NCI-H524 (cell line): ENCODE results near the gene PIMREG.
A peak's percentile ranks its signal among the peaks of the same experiment; 100 is the strongest.

Source experiments
- DNase-seq, 2 experiments: peaks; one replicate each; lab custom pipeline; 2025; lab: John Stamatoyannopoulos, UW

Gene PIMREG

DNA sequence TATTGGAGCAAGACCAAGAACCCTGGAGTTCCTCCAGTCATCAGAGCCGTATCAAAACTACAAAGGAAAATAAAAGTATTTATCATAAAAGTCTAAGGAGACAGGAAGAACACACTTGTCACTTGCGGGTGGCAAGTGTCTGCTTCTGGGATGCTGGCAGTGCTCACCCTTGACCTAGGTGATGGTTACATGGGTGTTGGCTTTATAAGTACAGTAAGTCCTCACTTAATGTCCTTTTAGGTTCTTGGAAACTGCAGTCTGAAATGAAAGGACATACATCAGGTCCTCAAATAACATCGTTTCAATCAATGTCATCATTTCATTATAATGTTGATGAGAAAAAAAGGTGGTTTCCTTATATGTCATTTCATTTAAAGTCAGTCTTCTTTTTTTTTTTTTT lies 6.3 kb upstream of the PIMREG start:
- no peak for DNase-seq

DNA sequence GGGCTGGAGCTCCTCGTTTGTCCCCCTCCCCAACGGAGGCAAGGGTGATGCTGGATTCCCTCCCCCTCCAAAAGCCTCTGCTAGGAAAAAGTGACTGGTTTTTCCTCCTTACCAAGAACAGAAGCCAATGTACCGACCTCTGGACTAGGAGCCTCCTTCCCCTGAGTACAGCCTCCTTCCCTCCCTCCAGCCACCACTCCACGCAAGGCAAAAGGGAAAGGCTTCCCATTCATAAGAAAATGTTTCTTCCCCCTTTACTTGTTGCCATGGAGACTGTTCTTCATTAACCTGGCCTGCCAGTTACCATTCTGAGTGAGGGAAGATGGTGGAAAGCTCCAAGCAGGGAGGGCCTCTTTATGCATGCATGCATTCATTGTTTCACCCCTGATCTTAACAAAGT lies 4.3 kb upstream of the PIMREG start:
- DNase-seq: no peak

DNA sequence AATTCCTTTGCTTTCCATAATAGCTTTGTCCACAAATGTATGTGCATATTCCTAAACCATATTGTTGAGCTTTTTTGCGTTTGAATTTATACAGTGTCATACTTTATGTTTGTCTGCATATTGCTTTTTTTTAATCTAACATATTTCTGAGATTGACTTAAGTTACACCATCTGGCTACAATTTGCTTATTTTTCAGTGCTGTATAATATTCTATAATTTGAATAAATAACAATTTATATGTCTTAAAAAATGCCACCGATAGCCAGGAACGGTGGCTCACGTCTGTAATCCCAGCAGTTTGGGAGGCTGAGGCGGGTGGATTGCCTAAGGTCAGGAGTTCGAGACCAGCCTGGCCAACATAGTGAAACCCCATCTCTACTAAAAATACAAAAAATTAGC lies 1.5 kb upstream of the PIMREG start:
- DNase-seq: no peak

DNA sequence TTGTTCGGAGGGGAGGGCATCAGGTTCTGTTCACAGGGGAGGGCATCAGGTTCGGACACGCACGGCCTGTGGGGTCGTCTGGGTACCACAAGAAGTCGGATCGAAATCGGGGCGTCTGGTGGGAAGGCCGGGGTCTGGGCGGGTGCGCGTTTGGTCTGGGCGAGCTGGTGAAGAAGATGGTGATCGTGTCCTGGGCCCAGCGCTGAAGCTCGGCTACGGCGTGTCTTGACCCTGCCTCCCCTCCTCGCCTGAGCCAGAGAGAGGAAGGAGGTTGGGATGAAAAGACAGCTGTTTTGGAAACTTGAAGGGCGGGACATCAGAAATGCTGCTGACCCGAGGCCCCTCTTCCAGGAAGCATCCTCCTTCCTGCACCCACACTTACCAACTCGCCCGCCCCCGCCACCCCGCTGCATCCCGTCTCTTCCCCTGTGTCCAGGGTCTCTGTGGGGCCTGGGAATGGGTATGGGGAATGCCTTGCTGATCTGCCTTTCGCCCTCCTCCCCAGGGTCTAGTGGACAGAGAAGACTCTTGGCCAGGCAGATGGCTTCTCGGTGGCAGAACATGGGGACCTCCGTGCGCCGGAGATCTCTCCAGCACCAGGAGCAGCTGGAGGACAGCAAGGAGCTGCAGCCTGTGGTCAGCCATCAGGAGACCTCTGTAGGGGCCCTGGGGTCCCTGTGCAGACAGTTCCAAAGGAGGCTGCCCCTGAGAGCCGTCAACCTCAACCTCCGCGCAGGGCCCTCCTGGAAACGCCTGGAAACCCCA lies 498 bp downstream of the PIMREG start:
- DNase-seq: no peak

DNA sequence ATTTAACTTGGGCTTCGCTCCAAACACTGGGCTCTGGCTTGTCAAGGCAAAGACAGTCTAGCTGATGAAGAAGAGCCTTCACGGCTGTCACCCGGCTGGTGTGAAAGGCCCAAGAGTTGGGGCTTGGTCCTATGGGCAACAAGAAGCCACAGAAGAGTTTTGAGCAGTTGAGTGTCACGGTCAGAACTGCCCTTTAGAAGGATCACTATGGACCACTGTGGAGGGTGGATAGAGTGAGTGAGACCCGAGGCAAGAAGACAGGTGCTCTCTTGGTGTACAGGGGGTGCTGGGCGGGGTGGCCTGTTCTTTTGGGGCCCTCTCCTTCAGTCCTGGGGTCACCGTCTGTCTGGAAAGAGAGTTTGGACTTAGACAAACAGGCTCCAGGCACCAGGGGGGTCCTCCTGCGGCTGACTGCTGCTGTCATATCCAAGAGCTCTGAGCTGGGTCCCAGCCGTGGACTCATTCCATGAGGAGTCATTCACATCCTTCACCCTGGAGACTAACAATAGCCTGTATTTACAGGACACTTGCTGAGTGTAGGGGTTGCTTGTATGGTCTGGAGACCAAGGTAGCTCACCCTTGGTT lies 2.4 kb downstream of the PIMREG start:
- no peak for DNase-seq

DNA sequence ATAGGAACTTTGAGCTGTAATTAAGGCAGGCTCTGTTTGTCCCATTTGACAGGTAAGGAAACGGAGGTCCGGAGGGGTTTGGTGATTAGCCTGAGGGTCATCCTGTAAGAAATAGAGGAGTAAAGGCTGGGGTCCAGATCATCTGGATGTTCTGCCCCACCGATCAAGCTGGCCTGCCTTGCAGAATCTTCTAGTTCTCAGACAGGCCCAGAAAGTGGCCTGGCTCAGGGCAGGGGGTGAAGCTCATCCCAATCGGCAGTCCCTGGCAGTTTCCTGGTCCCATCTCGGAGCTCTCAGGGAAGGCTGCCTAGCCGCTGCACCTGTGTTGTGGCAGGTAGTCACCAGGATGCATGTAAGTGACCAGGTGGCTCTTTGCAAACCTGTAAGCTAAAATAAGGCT lies 4.2 kb downstream of the PIMREG start:
- DNase-seq: no peak

DNA sequence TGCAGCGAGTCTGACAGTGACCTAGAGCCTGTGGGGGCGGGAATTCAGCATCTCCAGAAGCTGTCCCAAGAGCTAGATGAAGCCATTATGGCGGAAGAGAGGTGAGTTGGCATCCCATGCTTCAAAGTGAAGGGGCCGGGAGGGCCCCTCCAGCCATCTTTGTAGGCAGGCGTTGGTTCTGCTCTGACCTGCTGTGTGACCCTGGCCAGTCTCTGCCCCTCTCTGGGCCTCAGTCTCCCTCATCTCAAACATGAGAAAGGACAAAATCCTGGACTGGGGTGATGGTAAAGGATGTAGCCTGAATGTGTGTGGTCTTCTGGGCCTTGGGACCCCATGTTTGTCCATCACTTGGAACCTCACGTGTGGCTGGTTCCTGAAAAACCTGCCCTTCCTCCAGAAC lies 5.1 kb downstream of the PIMREG start:
- DNase-seq: no peak

DNA sequence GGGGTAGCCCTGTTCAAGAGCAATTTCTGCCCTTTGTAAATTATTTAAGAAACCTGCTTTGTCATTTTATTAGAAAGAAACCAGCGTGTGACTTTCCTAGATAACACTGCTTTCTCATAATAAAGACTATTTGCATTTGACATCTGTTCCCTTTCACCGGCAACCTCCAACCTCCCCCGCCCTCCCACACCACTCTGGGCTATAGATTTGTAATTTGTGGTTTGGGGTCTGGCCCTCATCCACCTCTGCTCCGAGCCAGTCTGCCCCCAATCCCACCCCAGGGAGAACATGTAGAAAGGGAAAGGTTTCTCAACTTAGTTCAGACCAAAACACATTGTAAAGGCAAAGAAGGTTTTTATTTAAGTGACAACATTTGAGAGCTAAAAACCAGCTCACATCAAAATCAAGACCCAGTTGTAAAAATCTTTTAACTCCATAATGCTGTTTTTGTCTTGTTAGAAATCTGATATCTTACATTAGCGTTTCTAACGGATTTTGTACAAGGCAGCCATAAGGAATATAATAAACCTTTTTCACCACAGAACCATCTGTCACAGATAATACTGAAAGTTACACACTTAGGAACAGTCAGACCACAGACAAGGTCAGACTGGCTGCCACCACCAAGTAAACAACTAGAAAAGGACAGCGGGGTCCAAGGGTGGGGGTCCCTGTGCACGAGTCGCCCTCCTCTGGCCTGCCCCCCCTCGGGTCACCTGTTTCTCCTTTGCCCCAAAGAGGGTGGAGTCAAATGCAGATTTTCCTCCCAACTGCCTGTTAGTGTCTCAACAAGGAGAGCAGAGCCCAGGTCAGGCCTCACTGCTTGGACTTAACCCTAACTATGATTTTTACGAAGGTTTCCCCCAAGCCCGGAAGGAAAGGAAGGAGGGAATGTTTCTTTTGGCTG lies 6.9 kb downstream of the PIMREG start:
- peak in 1 of 2 experiments; percentile 77 for DNase-seq

DNA sequence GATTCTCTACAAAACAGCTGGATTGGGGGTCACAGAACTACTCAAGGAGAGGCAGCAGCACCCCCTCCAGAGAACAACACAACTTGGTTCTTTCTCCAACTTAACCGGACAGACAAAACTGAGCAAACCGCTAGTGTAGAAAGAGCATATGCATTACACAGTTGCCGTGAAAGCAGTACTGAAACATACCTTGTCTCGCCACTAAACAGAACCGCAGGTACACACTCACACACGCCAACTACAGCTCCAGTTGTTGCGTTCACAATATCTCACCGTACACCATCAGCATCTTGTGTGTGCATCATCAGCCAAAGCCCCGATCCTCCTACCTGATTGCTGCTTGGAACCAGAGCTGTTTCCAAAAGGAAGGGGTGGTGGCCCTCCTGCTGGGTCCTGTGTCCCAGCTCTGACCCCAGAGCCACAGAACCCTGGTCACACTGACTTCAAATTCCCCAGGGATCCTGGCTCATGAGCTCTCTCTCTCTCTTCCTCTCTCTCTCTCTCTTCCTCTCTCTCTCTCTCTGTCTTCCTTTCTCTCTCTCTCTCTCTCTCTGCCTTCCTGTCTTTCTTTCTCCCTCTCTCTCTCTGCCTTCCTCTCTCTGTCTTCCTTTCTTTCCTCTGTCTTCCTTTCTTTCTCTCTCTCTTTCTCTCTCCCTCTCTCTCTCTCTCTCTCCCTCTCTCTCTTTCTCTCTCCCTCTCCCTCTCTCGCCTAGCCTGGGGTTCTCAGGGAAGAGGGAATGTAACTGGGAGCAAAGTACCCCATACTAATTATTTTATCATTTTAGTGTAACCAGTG lies 8.4 kb downstream of the PIMREG start:
- DNase-seq: no peak

DNA sequence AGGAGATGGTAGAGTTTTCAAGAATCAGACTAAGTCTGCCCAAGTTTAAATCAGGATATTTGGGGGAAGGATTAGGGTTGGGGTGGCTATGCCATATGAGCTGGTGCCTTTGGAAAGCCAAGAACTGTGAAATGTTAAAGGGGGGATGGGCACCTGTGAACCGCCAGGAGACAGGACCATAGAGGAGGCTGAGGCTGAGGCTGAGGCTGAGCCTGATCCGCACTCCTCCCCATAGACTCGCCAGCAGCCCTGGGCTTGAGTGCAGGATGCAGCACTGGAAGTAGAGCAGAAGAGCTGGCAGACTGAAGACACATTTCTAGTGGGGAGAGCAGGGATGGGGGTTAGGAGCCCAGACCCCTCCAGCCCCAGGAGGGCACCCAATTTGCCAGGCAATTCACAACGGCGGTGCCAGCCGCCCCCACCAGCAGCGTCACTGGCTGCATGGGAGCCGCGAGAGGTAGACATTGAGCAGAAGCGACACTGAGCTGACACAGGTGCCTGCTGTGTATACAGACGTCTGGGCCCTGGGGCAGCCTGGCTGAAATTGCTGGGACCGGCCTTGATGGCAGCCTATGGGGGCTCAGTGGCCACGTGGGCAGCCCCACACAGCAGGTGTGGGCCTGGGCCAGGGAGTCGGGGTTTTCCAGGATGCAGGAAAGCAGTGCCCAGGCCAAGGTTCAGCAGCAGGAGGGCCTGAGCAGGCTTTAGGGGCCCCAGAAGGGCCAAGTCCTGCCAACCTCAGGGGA lies 9.2 kb downstream of the PIMREG start:
- DNase-seq: no peak

DNA sequence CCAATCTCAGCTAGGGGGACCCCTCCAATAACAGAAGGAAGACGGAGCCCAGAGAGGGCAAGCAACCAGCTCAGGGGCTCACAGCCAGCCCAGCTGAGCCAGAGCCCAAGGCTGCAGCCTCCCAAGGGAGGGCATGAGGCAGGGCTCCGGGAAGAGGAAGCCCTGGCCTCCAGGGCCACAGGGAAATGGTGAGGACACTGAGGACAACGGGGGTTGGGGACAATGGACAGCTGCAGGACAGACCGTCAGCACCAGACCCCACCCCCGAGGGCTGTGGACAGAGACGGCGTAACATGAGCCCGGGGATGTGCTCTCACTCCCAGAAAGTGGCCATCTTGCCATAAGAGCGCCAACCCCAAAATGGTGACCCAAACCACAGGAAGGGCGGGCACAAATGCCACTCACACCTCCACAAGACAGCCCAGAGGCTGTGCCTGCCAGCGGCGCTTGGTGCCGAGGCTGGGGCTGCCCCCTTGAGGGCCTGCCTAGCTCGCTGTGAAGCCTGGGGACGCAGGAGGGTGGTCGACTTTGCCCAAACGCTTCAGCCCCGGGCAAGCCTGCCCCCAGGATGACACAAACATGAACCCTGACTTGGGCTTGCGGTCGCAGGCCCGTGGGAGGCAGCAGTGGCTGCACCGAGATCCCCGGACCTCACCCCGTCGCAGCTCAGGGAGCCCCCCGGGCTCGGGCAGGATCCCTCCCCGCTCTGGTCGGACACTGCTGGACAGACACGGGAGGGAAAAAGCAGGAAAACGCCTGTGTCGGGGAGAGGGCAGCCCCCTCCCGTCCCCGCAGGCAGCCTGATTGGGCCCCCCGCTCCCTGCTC lies 10.5 kb downstream of the PIMREG start:
- DNase-seq: no peak

DNA sequence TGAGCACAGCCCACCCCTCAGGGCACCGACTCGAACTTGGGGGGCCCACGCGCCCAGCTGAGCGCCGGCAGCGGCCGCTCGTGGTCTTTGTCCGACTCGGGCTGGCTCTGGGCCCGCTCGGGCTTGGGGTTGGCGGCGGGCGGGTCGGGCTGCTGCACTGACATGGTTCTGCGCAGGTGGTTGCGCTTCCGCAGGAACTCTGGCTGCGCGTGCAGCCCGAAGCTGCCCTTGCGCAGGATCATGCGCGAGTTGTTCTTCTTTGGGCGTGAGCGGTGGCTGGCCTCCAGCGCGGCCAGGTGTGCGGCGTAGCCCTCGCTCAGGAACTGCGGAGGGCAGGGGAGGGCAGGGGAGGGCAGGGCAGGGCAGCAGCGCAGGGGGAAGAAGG lies 11.1 kb downstream of the PIMREG start:
- no peak for DNase-seq

DNA sequence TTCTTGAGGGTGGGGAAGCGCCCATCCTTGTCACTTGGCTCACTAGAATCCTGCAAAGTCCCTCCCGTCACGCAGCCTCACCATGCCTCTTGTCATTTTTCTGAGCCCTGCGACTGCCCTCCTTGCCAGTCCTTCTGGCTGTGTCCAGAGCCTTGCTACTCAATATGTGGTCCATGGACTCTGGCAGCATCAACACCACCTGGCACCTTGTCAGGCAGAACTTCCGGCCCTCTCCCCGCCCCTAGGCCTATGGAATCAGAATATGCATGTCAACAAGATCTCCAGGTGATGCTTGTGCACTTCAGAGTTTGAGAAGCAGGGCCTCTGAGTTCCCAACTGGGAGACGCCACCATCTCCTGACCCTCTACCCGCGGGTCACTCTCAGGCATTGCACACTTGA lies 12.1 kb downstream of the PIMREG start:
- no peak for DNase-seq

DNA sequence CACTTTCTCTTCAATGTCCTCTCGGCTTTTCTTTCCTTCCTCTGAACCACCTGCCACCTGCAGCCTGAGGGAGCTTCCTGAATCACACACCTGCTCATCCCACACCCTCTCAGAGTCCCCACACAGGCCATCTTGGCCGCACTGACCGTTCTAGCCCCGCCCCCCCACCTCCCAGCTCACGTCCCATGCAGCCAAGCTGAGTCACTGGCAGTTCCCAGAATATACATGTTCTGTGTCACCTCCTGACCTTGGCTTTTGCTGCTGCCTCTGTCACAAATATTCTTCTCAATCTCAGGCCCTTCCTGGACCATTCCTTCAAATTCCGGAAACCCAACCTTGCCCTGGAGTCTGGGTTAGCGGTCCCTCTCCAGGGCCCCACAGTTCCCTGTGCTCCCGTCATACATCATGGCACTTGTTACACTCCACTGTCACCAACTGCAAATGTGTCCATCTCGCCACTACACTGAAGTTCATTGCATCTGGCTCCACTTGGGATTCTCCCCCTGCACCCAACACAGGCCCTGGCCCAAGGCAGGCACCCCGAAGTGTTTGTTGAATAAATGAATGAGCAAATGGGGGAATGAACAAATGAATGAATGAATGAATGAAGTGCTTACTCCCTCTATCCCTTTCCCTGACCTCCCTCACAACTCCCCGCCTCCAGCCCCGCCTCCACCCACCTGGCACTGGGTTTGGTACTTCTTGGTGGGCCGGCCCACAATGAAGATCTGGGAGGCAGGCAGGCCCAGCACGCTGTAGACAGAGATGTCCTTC lies 12.8 kb downstream of the PIMREG start:
- no peak for DNase-seq

DNA sequence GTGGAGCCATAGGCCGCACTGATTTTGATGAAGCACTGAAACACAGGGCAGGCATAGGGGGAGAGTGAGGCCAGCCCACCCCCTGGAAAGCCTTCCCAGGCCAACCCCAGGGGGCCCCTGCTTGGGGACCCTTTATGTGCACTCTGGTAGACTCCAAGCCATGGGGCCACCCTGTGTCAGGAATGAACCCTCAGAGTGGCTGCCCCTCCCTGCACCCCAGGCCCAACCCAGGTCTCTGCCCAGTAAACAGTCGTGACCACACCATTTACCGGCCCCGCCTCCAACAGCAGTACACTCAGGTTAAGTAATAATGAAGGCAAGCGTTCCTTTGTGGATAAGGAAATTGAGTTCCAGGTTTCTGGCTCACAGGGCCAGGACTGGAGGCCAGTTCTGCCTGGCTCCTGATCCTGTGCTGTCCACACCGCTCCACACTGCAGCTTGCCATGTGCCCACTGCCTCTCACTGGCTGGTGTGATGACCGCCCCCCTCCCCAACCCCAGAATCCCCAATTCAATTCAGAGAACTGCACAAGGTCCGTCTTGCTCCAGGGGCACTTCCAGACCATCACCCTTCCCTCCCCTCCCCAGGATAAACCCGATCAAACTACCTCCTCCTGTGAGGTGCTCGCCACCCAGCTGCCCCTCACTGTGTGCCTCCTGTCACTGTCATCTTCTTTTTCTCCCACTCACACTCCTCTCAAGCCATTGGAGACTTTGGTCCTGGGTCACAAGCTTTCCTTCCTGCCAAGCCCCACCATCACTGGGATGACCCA lies 13.6 kb downstream of the PIMREG start:
- no peak for DNase-seq

DNA sequence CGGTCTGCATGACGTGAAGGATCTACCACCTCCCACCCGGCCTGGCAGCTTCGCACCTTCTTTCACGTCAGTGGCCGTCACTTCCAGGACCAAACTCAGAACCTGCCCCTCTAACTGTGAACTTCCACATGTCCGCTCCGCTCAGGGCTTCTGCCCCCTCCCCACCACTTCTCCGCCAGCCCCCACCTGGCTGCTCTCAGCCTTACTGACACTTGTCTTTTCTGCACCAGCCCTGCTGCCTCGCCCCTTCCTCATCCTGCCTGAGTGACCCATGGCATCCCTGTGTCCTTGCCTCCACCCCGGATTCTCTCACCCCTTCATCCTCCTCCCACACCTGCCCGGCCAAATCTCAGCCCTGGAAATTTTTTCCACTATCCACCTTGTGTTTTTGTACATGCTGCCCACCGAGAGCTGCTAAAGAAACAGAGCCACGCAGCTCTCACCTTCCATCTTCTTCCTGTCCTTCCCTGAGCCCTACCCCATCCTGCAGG lies 14.2 kb downstream of the PIMREG start:
- no peak for DNase-seq

DNA sequence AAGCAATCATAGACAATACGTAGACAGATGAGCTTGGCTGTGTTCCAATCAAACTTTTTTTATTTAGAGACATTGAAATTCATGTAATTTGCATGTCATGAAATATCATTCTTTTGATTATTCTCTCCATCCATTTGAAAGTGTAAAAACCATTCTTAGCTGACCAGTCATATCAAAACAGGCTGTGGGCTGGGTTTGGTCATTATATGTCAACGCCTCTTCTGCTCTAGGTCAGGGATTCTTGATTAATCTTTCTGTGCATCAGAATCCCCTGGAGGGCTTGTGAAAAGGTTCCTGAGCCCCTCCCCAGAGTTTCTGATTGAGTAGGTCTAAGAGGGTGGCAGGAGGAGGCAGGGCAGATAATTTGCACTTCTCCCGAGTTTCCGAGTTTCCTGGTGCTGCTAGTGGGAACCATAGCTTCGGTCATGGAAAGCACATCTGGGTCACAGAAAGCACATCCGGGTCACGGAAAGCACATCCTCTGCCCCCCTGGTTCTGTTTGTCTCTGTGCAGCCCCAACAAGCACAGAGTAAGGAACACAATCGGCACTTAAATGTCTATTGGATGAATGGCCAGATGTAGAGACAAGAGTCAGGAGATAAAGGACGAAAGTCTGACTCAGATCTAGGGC lies 16.4 kb downstream of the PIMREG start:
- DNase-seq: no peak

DNA sequence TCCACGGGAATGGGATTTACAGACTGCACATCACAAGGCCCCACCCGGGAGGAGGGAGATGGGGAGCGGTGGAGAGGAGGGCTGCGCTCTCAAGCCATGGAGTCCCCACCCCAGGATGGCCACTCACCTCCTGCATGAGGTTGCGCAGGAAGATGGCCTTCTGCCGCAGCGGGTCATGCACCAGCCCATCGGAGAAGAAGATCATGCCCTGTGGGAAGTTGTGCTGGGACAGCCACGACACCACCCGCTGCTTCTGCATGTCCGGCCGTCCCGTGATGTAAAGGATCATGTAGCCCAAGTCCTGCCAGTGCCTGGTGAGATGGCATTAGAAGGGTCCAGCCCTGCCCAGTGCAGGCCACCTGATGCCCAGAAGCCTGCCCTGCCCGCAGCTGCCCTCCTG lies 17.0 kb downstream of the PIMREG start:
- DNase-seq: no peak
